Eye (tissue), 1 donor: ENCODE measurements around the gene RAD9A.
A peak's percentile ranks its signal among the peaks of the same experiment; 100 is the strongest.

Source experiments
- DNase-seq: peaks from one replicate; pipeline ENCODE4 v3.0.0-alpha.2; 2015

The RAD9A gene

DNA sequence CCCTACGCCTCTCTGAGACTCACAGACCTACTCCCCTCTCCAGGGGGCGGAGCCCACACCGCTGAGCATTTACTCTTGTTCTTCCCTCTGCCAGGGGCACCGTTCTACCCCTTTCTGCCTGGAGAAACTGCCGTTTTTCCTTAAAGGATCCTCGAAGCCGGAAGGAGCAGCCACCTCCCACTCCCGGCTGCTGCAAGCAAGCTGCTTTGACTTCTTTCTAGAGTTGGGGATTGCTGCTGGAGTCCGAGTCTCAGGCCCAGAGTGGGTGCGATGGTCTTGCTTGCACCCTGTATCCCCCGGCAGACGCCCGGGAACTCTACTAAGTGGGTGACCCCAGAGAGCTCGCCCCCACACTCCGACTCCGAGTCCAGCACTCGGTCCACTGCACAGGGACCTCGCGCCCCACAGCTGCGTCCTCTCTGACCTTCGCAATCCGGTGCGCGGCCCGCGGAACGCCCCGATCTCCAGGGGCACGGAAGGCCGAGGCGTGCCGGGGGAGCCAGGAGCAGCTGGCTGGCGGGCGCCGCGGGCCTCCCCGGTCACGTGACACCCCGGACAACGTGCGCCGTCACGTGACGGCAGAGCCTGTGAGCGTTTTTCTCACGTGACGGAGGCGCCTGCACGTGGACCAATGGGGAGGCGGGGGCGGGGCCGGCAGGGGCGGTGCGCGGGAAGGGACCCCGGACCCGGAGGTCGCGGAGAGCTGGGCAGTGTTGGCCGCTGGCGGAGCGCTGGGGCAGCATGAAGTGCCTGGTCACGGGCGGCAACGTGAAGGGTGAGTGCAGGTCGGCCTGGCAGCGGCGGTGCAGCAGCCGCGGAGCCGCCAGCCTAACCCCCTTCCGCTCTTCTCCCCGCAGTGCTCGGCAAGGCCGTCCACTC is at the start of gene RAD9A:
Gene RAD9A, plus strand, starts transcription at position 683 of the 879 bp plus-strand sequence. Its CDS starts 59 bp downstream, at position 742.
- DNase-seq, result peak; percentile 97

GRCh38 chr11:67344264-67344663 is 47.5 kb upstream of the RAD9A start:
- DNase-seq, result no peak

GRCh38 chr11:67345247-67345919 is 46.4 kb upstream of the RAD9A start:
- no peak for DNase-seq

DNA sequence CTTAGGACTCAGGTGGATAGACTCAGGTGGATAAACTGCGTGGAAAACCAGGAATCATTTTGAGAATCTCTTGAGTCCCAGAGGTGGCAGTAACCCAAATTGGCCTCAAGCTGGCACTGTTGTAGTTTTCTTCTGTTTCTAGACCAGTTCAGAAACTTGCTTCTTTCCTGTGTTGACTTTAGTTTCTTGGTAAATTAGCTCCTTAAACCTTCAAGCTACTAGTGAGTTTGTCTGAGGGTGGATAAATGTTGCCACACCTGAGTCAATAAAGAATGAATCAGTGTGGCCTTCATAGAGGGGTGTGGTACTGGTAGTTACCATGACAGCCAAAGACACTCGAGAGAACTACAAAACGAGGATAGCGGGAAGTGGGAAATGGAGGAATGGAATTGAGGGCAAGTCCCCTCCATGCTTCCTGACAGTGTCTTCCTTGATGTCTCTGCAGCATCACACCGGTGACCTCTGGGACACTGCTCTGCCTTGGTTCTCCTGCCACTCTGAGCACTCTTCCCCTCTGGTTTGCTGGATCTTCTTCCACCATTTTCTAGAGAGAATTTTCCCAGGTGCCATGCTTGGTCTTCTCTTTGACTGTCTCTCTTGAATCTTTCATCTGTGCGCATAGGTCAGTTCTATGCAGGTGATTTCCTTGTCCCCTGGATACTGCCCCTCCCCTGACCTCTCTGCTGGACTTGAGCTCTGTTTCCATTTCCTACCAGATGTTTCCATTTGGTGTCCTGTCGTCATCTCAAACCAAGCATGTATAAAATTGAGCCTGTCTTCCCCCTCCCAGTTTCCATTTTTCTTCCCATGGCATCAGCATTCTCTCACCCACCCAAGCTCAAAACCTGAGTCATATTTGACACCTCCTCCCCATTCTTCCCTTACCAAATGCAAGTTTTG is 45.6 kb upstream of the RAD9A start:
- DNase-seq, result no peak

- DNase-seq, result no peak
These were observed 43.6 kb upstream of the RAD9A start for GRCh38 chr11:67347964-67348749.

DNA sequence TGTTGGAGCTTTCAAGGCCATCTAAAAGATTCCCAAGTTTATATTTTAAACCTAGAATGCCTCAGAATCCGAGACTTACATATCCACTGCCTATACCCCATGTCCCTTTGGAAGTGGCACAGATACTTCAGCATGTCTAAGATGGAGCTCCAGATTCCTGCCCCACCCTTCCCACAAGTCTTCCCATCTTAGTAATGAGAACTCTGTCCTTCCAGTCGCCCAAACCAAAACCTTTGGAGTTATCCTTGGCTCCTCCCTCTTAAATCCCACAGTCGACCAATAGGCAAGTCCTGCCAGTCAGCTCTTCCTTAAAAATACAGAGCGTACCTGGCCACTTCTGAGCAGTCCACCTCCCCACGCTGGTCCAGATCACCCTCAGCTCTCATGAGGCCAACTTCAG is 42.8 kb upstream of the RAD9A start:
- DNase-seq, result no peak

DNA sequence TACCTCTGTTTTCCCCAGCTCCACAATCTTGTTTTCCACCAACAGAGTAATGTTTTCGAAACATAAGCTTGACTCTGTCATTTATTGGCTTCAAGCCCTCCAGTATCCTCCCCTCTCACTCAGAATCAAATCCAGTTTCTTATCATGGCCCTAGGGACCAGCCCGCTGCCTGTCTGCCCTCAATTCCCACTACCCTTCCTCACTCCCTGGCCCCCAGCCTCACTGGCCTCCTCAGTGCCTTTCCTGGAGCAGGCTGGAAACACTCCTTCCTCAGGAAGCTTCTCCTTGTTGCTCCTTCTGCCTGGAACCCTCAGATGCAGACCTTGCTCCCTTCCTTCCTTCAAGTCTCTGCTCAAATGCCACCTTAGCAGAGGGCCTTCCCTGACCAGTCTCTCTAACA is 42.3 kb upstream of the RAD9A start:
- no peak for DNase-seq

GRCh38 chr11:67349928-67350465 is 41.8 kb upstream of the RAD9A start:
- no peak for DNase-seq

DNA sequence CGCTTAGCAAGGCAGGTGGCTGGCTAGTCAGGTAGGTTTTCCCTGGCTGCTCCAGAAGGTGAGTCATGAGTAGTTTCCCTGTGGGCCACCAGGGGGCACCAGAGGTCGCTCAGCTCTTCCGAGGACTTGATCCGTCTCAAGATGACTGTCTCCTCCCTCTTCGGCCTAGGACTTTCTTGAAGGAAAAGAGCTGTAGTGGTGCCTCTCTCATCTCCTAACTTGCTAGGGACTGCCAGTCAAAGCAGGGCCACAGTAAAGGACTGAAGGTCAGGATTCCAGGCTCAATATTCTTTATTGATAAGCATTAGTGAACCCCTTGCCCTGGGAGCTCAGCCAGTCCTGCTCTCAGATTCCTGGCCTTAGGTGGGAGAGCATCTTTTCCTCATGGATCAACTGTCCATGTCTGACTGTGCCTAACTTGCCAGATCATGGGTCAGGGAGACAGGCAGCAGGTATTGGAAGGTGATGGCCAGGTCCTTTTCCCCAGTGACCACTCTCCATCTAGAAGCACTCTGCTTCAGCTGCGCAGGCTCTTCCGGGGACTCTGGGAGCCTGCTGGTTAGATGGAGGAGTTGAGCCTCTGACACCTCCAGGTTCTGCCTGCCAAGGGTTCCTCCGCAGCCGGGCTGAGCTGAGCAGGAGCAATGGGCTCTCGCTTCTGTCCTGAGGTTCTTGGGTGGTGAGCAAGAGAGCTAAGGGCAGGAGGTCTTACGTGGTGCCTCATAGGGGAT is 40.3 kb upstream of the RAD9A start:
- DNase-seq, result peak; percentile 88

GRCh38 chr11:67352546-67353316 is 39.1 kb upstream of the RAD9A start:
- DNase-seq, result no peak

DNA sequence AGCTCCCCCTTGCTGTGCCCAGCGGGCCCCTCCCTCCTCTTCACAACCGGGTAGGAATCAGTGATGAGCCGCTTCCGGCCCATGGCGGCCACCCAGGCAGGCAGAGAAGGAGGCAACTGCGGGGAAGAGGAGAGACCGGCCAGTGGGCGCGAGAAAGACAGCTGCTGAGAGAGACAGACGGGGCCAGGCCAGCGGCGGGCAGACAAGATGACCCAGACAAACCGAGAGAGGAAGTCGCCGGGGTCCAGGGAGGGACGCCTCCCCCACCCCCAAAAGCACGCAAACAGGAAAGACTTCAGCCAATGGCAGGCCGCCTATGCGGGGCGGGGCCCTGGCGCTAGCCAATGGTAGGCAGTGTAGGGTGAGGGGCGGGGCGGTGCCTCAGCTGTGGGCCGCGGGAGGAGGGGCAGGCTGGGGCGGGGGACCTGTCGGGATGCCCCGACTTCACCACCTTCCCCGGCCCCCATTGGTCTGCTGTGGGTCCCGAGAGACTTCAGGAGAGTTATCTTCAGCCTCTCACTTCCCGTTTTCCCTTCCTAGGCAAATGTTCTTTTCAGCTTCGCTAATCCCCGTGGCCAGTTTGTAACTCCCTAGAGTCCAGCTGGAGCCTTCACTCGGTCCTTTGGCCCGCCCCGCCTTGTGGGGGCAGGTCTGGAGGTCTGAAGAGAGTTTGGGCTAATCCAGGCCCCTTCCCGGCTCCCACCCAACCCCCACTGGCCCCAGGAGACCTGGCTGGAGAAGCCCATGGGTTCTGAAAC is 38.3 kb upstream of the RAD9A start, which contains the start of gene POLD4:
Gene POLD4, minus strand, starts transcription at position 230 of the 758 bp plus-strand sequence. Its CDS starts 147 bp downstream, at position 83.
- DNase-seq, result peak; percentile 97

DNA sequence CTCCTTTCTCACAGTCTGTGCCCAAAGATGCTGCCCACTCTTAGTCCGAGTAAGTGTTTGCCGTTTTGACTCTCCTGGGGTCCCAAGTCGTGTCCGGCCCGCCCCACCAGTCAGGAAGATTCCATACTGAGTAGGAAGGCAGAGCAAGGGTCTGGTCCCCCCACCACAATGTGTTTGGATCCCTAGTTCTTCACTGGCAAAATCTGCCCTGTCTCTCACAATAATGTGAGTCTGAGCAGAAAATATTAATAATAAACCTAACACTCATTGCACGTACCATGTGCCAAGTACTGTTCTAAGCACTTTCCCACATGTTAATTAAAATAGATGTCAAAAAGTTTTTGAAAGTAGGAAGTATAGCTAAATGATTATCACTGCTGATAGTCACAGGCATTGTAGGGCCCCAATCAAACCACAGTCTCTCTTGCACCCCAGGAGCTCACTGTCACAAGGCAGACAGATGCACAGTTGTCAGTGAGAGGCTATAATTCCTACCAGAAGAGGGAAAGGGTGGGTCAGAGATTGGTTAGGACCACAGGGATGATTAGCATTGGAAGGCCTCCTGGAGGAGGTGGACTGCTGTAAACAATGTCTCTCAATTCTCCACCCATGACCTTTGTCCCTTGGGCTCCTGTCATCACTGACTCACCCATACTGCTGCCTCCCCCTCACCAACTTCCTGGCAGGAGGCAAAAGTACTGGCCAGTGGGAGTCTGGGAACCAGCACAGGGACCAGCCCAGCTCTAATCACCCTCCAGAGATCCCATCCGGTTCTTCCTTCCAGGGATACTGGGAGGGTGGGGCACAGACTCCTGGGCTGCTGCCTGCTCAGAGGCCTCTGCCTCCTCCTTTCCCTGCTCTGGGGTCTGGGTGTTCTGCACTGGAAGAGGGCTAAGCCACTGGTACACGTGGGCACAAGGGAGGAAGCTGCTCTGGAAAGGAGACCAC is 37.4 kb upstream of the RAD9A start:
- DNase-seq, result no peak

GRCh38 chr11:67355023-67355793 is 36.6 kb upstream of the RAD9A start:
- no peak for DNase-seq

DNA sequence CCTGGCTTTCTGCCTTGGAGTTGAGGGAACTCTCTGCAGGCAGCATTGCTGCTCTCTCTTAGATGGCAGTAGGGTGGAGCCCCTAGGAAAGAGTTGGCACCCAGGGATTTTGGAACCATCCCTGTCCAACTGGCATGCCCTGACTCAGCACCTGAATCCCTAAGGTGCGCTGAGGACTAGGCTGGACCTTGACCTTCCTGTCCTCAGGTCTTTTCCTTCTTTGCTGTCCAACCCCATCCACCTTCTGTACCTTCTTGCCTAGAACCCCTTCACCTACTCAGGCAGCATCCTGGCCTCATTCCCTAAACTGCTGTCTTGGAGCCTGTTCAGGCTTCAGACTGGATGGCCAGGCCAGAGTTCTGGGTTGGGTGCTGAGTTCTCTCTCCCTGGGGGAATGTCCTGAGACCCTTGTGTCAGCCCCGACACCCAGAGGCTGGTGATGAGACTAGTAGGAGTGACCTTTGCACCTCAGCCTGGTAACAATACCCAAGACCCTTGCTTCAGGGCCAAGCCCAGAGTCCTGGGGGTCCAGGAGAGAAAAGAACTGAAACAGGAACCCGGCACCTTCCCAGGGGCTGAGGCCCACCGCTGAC is 35.9 kb upstream of the RAD9A start:
- no peak for DNase-seq

- no peak for DNase-seq
These were observed 35.4 kb upstream of the RAD9A start for GRCh38 chr11:67356387-67356863.

DNA sequence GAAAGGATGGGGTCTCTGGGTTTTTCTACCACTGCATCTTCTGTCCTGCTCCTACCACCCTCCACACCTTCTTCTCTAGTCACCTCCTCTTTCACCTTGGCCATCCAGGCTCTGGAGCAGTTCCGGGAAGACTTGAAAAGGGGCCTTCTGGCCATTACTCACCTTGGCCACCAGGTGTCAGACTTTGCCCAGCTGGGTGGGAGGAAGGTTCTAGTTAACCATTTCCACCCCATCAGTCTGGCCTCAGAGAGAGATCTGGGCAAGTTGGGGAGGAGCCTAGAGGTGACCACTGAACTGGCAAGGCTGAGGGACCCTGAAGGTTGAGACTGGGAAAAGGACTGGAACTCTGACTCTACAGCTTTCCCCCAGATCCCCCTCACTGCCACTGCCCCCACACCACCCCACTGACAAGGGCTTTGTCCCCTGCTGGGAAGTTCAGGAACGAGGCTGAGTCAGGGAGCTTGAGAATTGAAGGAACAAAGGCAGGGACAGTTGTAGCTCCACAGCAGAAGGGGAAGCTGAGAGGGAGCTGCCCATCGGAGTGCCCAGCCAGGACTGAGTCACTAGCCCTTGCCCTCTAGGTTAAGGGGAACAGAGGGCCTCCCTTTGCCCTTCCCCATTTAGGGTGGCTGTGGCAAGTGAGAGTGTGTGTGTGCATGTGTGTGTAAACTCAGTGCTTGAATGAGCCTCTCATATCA is 34.8 kb upstream of the RAD9A start:
- DNase-seq, result peak; percentile 92
